Transverse colon (tissue), 3 donors: Measurements from ENCODE around the gene RFFL.
"Not testable (repeated sequence)": the region's sequence is repeated elsewhere in the genome, so short reads cannot be mapped to it uniquely, and the experiment has no call there.

ENCODE experiments used
- EP300 ChIP-seq: sonication (generic); formaldehyde crosslinking; IDR thresholded peaks from one replicate; pipeline ENCODE4 v1.6.1; 2017; ENCODE audit warnings: antibody characterized with exemption, low read depth
- POLR2A ChIP-seq: fragments of 450-650 bp; IDR thresholded peaks from one replicate; pipeline ENCODE4 v1.6.1; 2016; ENCODE audit warnings: antibody characterized with exemption, mild to moderate bottlenecking, moderate library complexity
- TF ChIP-seq, protein P1 (sequence below), 5 experiments: fragments of 200-600 bp in 3 of 5; fragments of 450-650 bp in 2 of 5; sonication (generic) in 3 of 5; IDR thresholded peaks; 1 replicate in 2 of 5; 2 replicates in 3 of 5; pipeline ENCODE4 v1.5.1; 2016 to 2017; ENCODE audit warnings: antibody characterized with exemption in 5 of 5, inconsistent platforms in 3 of 5, mild to moderate bottlenecking in 2 of 5, moderate library complexity in 1 of 5

DNA sequence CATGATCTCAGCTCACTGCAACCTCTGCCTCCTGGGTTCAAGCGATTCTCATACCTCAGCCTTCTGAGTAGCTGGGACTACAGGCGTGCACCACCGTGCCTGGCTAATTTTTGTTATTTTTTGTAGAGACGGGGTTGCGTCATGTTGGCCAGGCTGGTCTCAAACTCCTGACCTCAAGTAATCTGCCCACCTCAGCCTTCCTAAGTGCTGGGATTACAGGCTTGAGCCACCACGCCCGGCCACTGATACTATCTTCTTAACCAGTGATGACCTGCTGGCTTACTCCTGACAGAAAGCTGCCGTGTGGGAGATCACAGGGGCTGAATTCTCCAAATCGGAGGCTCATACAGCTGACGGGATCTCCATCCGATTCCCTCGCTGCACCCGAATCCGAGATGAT lies 62.5 kb downstream of the RFFL start:
- TF ChIP-seq POLR2A, EP300: not testable (repeated sequence)
- TF ChIP-seq, protein P1, sequence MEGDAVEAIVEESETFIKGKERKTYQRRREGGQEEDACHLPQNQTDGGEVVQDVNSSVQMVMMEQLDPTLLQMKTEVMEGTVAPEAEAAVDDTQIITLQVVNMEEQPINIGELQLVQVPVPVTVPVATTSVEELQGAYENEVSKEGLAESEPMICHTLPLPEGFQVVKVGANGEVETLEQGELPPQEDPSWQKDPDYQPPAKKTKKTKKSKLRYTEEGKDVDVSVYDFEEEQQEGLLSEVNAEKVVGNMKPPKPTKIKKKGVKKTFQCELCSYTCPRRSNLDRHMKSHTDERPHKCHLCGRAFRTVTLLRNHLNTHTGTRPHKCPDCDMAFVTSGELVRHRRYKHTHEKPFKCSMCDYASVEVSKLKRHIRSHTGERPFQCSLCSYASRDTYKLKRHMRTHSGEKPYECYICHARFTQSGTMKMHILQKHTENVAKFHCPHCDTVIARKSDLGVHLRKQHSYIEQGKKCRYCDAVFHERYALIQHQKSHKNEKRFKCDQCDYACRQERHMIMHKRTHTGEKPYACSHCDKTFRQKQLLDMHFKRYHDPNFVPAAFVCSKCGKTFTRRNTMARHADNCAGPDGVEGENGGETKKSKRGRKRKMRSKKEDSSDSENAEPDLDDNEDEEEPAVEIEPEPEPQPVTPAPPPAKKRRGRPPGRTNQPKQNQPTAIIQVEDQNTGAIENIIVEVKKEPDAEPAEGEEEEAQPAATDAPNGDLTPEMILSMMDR (IDR thresholded peaks at IDR 0.05), result not testable (repeated sequence)
